HG03460 (cell line): Measurements from ENCODE around the gene GRID1.

ENCODE experiments used
- ATAC-seq: cut with Tn5 transposase; IDR thresholded peaks from one replicate; pipeline ENCODE4 v1.9.1; 2021; ENCODE audit not compliant: unreplicated experiment

GRID1 gene

DNA sequence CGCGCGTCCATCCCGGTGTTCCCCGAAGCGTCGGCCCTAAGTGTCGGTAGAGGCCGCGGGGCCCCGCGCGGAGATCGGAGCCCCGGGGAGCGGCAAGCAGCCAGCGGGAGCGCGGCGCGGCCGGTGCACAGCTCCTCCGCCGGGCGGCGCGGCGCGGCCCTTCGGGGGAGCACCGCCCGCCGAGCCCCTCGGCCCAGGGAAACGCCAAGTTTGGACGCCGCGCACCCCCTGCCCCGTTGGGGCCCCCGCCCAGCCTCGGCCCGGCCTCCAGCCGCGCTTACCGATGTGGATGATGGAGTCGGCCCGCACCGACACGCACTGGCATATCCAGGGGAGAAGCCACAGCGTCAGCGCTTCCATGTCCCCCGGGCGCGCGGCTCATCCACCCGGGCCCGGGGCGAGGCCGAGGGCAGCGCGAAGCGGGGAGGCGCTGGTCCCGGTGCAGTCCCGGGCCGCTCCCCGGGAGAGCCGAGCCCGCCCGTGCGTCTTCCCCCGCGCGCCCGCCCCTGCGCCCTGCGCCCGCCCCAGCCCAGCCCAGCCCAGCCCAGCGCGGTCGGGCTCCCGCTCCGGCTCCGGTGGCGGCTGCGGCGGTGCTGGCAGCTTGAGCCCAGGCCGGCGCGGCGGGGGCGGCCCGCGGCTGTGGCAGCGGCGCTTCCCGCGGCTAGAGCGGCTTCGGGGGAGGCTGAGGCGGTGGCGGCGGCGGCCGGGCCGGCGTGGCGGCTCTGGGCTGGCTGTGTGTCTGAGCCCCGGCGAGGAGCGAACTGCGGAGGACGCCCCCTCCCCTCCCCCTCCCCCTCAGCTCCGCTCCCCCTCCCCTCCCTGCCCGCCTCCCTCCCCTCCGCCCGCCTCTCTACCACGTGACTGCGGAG is at the start of gene GRID1:
Gene GRID1, minus strand, starts transcription at position 763 of the 869 bp plus-strand sequence.
- no peak for ATAC-seq

DNA sequence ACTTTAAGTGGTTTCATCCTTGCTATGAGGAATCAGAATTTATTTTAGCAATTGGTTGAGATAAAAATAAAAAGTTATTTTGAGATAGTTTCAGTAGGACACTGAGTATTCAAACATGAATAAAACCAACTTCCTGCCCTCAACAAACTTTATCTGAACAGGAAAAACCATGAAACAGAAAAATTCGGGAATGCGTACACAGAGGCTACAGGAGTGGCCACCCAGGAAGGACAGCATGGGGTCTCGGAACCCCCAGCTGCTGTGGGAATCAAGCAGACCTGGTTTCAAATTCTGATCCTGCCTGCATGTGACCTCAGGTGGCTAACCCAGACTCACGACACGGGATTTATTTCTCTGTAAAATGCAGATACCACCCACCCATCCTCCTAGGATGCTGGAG is 49.0 kb upstream of the GRID1 start:
- ATAC-seq, result no peak

DNA sequence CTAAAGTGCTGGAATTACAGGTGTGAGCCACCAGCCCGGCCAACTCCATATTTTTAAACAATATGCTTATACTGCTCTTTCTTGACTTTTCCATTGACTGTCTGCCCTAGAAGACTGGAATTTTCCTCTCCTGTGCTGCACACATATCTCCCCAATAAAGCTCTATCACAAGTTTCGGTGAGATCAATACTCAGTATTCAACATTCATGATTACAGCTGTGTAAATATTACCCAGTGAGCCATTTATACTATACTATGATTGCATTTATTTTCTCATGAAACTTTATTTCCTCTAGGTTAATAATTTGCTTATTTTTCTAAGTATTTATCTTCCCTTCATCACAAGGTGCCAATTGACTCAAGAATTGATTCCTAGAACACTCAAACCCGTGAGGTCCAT is 48.5 kb upstream of the GRID1 start:
- no peak for ATAC-seq

DNA sequence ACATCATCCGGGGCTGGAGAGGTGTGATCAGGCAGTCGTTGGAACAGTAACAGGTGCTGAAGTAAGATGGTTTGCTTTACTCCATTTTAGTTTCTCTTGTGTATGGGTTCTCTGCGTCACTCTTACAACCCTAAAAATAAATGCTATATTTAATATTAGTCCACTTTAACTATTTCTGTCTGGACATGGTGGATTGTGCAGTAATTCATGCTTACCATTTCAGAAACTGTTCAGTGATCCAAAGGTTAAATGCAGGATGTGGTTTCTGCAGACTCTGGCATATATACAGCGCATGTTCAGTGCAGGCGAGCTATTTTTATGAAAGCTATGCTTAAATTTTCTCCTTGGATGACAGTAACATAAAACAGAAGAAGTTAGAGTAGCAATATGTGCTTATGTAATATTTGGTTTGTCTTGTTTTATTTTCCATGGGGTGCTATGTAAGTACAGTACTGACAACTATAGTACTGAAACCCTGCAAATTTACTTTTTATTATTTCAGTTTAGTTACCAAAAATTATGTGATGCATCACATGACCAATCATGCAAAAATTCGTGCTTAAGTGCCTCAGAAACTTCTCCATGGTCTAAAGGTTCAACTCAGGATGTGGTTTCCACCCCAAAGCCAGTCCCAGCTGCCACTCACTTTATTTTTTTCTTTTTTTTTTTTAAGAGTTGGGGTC is 46.6 kb upstream of the GRID1 start:
- peak; percentile 81 for ATAC-seq

DNA sequence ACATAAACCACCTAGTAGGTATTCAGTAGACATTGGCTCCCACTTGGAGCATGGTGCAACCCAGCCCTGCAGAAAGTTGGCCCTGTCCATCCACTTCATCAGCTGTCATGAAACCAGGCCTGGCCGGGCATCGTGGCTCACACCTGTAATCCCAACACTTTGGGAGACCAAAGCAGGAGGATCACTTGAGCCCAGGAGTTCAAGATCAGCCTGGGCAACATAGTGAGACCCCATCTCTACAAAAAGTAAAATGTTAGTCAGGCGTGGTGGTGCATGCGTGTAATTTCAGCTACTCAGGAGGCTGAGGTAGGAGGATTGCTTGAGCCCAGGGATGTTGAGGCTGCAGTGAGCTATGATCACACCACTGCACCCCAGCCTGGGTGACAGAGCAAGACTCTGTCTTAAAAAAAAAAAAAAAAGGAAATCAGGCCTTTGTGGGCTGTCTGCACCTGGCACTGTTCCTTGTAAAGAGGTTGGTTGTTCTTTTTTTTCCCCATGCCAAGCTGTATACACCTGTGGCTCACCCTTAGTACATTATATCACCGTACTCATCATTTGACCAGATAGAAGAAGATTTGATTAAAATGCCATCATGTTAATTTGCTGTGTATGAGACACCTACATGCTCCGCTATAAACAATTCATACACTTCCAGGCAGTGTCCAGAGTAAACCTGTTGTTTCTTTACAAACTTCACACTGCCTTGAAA is 45.4 kb upstream of the GRID1 start:
- no peak for ATAC-seq

DNA sequence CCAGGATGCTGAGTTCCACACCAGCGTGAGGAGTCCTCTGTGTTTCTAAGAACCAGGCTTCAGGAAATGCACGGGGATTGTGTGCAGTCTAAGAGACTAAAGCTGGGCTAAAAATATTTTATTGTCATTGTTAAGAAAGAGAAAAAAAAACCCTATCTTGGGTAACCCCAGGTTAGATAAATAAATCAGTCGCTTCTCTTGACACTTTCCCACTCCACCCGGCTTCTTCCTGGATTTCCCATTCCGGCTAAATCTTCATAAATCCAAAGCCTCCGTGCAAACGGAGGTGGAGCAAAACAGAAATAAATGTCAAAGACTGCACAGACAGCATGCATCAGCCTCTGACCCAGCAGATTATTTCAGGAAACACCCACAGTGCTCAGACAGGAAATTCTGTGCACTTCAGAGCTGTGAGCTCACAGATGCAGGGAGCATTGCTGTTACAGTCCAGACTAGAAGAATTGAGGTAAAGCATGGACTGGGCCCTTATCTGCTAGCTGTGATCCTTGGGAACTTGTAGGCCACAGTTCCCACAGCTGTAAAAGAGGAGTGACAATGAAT is 44.8 kb upstream of the GRID1 start:
- peak; percentile 42 for ATAC-seq

DNA sequence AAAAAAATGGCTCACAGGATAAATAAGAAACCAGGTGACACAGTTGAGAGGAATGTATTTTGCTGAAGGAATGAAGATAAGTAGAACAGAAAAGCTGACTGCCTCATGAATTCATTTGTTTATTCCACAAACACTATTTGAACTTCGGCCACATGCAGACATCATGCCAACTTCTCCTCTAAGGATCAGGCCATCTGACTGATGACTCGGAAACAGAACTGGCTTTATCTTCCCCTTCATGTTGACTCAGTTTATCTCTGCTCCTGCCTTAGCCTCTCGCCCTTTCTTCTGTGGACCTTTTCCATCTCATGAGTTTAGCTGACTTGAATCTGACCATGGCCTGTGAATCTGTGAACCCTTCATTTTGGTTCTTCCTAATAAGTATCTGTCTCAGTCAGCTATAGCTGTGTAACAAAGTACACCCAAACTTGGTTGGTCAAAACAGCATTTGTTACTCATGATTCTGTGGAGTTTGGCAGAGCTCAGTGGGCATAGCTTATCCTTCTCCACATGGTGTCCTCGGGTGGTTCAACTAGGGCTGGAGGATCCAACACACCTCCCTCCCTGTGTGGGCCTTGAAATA is 44.0 kb upstream of the GRID1 start:
- ATAC-seq, result no peak

DNA sequence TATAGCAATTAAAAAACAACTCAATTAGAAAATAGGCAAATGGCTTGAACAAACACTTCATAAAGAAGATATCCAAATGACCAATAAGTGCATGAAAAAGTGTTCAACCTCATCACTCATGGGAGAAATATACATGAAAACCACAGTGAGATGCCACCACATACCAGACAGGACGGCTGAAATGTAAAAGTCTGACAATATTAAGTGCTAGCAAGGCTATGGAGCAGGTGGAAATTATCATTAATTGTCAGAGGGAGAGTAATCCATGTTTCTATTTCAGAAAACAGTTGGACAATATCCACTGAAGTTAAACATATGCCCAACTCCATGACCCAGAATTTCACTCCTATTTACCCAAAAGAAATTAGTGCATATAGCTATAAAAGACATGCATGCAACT is 42.6 kb upstream of the GRID1 start:
- ATAC-seq, result no peak

DNA sequence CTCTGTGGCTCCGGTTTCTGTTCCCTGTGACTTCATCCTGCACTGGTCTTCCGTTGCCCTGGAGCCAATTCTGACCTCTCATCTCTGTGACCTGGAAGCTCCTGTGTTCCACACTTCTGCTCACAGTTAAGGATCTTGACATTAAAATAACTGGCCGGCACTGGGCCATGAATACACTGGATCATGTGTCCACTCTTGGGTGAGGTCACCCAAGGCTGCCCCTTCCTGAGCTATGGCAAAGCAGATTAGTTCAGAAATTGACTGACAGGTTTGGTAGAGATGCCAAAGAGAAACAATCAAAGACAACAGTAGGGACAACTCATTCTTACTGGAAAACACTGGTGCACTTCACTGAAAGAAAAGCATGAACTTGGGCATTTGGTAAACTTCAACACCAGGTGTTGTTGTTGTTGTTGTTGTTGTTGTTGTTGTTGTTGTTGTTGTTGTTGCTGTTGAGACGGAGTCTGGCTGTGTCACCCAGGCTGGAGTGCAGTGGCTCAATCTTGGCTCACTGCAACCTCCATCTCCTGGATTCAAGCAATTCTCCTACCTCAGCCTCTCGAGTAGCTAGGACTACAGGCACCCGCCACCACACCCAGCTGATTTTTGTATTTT is 36.7 kb upstream of the GRID1 start:
- ATAC-seq, result no peak

DNA sequence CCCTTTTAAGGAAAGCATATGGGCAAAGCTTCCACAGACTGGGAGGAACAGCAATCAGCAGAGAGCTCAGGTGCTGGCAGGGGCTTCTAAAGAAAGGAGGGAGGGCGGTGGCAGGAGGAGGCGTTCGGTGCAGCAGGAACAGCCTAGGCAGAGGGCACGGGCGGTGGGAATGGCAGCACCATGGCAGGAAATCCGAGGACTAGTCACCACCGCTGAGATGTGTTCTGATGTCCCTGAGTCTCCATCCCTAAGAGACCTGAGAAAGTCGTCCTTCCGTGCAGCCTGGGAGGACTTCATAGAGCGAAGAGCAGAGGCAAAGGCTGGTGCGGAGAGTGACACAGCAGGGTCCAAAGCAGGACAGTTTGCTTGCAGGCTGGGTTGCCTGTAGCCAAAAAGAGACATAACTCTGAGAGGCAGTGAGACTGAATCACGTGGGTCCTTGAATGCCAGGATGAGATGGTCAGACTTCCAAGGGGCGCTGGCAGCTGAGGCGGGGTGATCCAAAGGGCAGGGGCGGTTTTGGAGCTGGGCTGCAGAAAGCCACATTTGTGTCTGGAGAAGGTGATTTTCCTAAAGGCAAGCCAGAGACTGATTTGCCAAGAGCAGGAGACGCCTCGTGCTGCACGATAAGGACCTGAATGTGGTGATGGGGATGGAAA is 35.8 kb upstream of the GRID1 start:
- ATAC-seq, result no peak

DNA sequence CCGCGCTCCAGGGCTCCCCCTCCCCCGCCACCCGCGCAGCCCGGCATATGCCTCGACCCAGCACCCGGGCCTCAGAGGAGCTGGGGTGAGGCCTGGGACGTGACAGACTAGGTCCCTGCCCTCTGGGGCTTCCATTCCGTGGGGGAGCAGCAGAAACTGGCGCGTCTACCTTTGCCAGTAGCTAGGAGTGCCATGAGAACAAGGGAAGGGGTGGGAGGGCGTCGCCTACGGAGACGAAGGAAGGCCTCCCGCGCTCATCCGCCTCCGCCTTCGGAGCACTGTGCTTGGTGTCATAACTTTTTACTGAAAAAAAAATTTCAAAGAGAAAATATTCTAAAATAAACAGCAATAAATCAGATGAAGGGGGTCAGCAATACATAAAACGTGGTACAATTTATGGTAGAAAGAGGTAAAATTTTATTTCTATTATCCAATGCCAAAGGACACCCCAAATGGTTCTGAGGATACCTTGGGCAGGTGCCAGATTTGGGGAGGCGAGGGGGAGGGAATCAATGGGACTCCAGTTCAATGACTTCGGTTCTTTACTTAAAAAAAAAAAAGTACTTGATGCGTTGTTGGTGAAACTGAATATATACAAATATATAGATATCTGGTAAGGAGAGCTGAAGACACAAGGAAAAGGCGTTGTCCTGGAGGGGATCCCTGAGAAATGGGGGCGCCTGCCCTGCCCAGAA is 35.1 kb upstream of the GRID1 start:
- no peak for ATAC-seq

DNA sequence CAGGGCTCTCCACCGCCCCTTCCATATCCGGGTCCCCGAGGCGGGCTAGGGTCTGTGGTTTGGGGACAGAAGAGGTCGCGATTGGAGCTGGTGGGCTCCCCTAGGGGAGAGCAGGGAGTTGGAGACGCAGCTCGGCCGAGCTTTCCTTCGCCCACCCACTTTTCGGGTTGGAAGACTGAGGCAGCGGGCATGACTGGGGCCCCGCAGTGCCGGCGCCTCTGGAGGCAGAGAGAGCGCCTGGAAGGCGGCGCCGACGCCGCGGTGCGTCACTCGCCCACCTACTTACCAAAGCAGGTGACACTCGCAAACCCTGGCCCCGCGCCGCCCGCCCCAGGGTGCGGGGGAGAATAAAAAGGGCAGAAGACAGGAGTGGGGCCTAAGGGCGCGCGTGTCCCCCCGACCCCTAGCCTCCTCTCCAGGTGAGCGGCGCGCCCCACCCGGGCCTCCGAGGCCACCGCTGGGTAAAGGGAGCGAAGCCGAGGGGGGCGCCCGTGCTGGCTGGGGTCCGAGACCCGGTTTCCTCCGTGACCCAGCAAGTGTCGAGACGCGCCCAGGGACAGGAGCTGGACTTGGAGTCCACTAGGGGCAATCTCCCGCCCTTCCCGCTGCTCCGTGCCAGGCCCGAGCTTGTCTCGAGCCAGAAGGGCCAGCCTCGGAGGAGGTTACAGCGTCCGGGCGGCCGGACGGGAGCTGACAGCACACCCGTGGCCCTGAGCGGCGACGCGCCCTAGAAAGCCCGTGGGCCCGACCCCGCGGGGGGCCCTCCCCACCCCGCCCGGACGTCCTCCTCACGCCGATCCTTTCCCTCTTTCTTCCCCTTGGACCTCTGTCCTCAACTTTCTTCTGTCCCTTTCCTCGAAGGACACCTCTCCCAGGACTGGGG is 34.4 kb upstream of the GRID1 start:
- peak; percentile 28 for ATAC-seq

DNA sequence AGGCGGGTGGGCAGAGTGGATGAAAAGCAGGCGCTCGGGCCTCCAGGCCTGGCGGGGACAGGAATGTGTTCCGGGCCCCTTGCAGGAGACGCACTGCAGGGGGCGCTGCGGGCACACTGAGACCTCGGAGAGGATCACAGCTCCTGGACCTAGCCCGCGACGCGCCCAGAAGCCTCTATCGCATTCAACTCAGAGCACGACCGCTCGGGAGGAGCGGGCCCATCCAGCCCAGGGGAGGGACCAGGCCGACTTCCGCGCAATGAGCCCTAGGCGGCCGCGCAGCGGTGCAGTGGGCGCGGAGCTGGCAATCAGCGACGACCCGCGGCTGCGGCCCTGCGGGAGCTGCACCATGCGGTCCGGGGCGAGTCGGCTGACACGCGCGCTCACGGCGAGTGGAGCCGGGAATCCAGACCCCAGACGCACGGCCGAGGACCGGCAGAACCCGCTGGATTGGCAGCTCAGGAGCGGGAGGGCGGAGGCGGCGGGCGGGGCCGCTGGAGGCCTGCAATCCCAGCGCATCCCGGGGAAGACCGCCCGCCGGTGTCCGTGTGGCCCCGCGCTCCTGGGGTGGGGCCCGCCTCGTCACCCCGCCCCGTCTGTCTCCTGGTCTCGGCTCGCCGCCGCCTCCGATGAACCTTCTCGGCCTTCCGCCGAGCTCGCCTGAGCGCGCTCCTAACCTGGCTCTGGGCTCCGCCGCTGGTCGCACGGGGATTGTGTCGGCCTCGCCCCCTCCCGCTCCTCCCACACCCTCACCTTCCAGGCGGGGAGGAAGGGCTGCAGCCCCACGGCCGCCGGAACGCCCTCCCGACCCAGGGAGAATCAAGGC is 33.5 kb upstream of the GRID1 start:
- peak; percentile 83 for ATAC-seq

DNA sequence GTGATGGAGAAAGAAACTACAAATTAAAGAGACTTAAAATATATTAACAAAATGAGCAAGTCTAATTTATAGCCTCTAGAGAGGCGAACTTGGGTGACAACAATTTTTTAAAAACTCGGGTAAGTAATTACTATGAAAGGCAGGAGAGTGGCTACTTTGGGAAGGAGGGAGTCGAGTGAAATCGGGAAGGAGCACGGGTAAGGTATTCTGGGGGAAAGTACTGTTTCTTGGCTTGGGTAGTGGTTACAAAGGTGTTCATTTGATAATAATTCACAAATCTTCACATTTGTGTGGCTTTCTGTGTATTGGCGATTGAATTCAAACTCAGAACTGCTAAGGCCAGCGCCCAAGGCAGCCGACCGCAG is 32.9 kb upstream of the GRID1 start:
- ATAC-seq, result no peak

DNA sequence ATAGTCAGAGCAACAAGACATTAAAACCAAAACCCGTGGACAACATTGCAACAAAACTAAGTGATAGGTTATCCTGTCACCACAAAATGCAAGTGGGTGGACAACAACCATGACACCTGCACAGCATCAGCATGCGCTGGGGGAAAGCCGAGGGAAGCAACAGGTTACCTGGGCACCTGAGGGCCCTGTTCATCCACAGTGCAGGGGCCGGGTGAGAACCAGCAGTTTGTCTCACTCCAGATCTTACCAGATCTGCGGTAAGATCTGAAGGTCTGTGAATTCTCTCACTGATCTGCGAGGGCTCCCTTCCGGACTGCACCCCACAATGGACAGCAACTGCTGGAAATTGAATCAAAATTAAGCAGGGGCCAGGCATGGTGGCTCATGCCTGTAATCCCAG is 30.5 kb upstream of the GRID1 start:
- no peak for ATAC-seq

DNA sequence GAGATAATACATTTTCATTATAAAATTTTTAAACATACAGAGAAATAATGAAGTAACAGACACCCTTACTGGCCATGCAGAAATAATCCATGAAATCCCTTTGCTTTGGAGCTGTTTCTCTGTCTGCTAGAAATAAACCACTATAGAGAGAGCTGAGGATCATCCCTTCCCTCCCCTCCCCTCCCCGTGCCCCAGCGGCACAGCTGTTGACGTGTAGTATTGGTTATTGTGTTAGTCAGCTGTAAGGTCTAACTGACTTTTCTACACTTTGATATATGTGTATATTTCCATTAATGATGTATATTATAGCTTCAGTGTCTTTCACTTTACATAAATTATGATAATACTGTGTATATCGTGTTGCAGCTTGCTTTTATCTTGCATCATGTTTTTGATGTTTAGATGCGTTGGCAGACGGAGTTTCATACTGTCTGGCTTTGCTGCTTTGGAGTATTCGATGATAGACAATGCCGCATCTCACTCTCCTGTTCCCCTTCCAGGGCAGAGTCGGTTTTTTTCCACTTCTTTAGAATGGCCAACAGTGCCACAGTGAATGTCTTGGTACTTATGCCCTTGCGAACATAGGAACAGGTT is 27.4 kb upstream of the GRID1 start:
- no peak for ATAC-seq

DNA sequence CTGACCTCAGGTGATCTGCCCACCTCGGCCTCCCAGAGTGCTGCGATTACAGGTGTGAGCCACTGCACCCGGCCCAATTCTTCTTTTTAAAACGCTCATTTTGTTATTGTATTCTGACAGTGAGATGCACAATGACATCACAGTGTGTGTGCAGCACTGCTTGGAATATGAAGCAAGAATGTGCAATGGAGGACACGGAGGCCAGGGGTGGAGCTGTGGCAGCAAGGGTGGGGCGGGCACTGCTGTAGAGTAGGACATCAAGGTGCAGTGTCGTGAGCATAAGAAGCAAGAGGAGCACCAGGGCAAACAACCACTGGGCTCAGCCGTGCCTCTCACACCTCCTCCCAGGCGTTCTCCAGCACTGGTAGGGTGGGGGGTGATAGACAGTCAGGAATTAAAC is 26.8 kb upstream of the GRID1 start:
- ATAC-seq, result no peak

DNA sequence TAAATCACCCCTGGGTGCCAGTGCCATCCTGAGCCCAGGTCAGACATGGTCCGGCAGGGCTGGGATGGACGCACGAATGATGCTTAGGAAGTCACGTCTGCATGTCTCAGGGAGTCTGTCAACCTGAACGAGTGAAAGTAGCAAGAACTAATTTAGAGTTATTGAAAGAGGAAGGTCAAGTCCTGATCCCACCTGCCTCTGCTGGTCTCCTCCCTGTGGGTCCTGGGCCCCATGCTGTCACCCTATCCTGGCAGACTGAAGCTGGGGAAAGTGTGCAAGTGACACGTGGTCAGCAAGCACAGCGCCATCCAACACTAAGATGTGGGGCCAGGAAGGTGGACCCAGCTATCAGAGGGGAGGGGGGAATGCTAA is 26.1 kb upstream of the GRID1 start:
- peak; percentile 52 for ATAC-seq
